OCI-LY7 (cell line): ENCODE data around the gene DISP2. TPM values are rescaled to one million over a fixed set of nuclear protein-coding genes. Genes with fewer than 3 reads are reported as not detected.

Experiments
- BruUV-seq: library from RNA; stranded (reverse); fragments of 400-500 nt; replicated peaks from 2 replicates; lab custom pipeline; 2021; lab: Mats Ljungman, UMichigan
- CTCF ChIA-PET: fragments of 300-600 bp; sonication (Branson Sonifier 250); formaldehyde crosslinking; loops from one replicate; lab custom pipeline; 2022; ENCODE audit warnings: antibody characterized with exemption; ENCODE audit not compliant: unreplicated experiment; lab: Charles Lee
- POLR2A ChIA-PET: fragments of 300-600 bp; sonication (Branson Sonifier 250); formaldehyde crosslinking; loops from one replicate; lab custom pipeline; 2022; ENCODE audit warnings: antibody characterized with exemption; lab: Charles Lee
- DNase-seq: peaks from one replicate; pipeline ENCODE4 v3.0.0-alpha.2; 2015; ENCODE audit warnings: low spot score
- H2AFZ ChIP-seq: fragments of 200-600 bp; sonication (generic), shearing (Covaris generic); 2 replicates; pipeline ENCODE4 v1.6.1; 2014; ENCODE audit warnings: mild to moderate bottlenecking, antibody characterized with exemption, low read length, moderate library complexity
- H3K27ac ChIP-seq: fragments of 200-600 bp; sonication (generic); 2 replicates; pipeline ENCODE4 v1.5.1; 2014; ENCODE audit warnings: mixed run types, low read depth, mild to moderate bottlenecking, moderate library complexity, low read length, inconsistent platforms; ENCODE audit not compliant: poor library complexity, severe bottlenecking
- H3K36me3 ChIP-seq: fragments of 200-600 bp; sonication (generic); 2 replicates; pipeline ENCODE4 v1.6.1; 2014; ENCODE audit warnings: mild to moderate bottlenecking, antibody characterized with exemption, low read length, moderate library complexity, mixed read lengths; ENCODE audit not compliant: insufficient read depth
- H3K4me1 ChIP-seq: fragments of 200-600 bp; sonication (generic); 2 replicates; pipeline ENCODE4 v1.5.1; 2014; ENCODE audit warnings: mild to moderate bottlenecking, low read length; ENCODE audit not compliant: insufficient read depth, poor library complexity, severe bottlenecking
- H3K4me2 ChIP-seq: fragments of 200-600 bp; sonication (generic); 2 replicates; pipeline ENCODE4 v1.6.1; 2014; ENCODE audit warnings: mild to moderate bottlenecking, low read length
- H3K4me3 ChIP-seq: fragments of 200-600 bp; sonication (generic); 2 replicates; pipeline ENCODE4 v1.5.1; 2014; ENCODE audit warnings: mild to moderate bottlenecking, low read depth, low read length; ENCODE audit not compliant: poor library complexity, severe bottlenecking
- H3K79me2 ChIP-seq: fragments of 200-600 bp; sonication (generic); 2 replicates; pipeline ENCODE4 v1.6.1; 2016; ENCODE audit warnings: low read depth, mild to moderate bottlenecking, low read length, moderate library complexity, mixed read lengths; ENCODE audit not compliant: insufficient read depth
- H3K9me2 ChIP-seq: fragments of 200-600 bp; sonication (generic); 2 replicates; pipeline ENCODE4 v1.6.1; 2016; ENCODE audit warnings: mild to moderate bottlenecking, low read length, mixed read lengths; ENCODE audit not compliant: insufficient read depth
- H3K9me3 ChIP-seq: fragments of 200-600 bp; sonication (generic); 2 replicates; pipeline ENCODE4 v1.6.1; 2014; ENCODE audit warnings: mild to moderate bottlenecking, mixed run types, low read length, mixed read lengths
- H4K20me1 ChIP-seq: fragments of 200-600 bp; sonication (generic); 2 replicates; pipeline ENCODE4 v1.6.1; 2014; ENCODE audit warnings: mild to moderate bottlenecking, antibody characterized with exemption, low read length, moderate library complexity, mixed read lengths; ENCODE audit not compliant: insufficient read depth
- EZH2phosphoT487 ChIP-seq: fragments of 200-600 bp; sonication (generic); IDR thresholded peaks from 2 replicates; pipeline ENCODE4 v1.6.1; 2018; ENCODE audit warnings: low read depth, borderline replicate concordance, mild to moderate bottlenecking, mixed run types, antibody characterized with exemption, low read length, moderate library complexity, mixed read lengths
- intact Hi-C: fragments of 100-400 bp; cut with micrococcal nuclease; formaldehyde crosslinking; loops from one replicate; pipeline ENCODE4 v1.10.0; 2022; ENCODE audit not compliant: unreplicated experiment
- total RNA-seq, 2 experiments: library from RNA; depleted of rRNA in 1 of 2; stranded (reverse); fragments of >200 nt in 1 of 2; shearing (Covaris generic) in 1 of 2; gene quantifications; 2 replicates each; pipeline ENCODE4 v1.2.3, GENCODE V29; 2014 to 2022
- TF ChIP-seq, protein P1 (sequence below): fragments of 200-600 bp; sonication (generic); conservative IDR thresholded peaks from 2 replicates; pipeline ENCODE4 v1.5.1; 2014; ENCODE audit warnings: mild to moderate bottlenecking, antibody characterized with exemption, low read length, moderate library complexity, mixed read lengths

Gene DISP2
- total RNA-seq, 2 experiments from 2014 or later: 0.03 to 0.25 TPM

DNA sequence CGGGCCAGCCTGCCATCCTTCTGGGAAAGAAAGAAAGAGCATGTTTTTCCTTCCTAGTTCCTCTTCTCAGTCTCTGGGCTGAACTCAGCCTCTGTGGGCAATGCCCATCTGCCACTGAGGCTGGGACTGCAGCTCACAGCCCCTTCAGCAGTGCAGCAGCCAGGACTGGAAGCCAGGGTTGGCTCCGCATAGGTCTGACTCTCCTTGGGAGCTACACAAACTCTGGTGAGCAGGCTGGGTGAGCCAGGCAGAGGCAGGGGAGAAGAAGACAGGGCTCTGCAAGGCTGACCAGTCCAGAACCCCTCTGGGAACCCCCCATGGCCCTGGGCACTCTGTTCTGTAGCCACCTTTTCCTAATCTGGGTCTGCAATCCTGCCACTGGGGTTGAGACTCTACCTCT lies 3.6 kb downstream of the DISP2 start:
- Histone ChIP-seq H3K9me2 (no peaks in the 10 kb centered on the region), H3K27ac (no peak overlapping the region), H3K9me3 (no peaks in the 10 kb centered on the region), H3K79me2 (no peaks in the 10 kb centered on the region), H3K36me3 (no peaks in the 10 kb centered on the region), H4K20me1 (no peaks in the 10 kb centered on the region), H3K4me1 (peaks cover 11% of the 10 kb centered on the region), H2AFZ (no peak overlapping the region), H3K4me3 (no peak overlapping the region), H3K4me2 (no peak overlapping the region)
- ChIA-PET POLR2A (no interaction called here), CTCF (no interaction called here)
- intact Hi-C loops: no loop called here
- no TSS peak for BruUV-seq
- DNase-seq: no peak
- no peak for TF ChIP-seq EZH2phosphoT487
- TF ChIP-seq, protein P1, sequence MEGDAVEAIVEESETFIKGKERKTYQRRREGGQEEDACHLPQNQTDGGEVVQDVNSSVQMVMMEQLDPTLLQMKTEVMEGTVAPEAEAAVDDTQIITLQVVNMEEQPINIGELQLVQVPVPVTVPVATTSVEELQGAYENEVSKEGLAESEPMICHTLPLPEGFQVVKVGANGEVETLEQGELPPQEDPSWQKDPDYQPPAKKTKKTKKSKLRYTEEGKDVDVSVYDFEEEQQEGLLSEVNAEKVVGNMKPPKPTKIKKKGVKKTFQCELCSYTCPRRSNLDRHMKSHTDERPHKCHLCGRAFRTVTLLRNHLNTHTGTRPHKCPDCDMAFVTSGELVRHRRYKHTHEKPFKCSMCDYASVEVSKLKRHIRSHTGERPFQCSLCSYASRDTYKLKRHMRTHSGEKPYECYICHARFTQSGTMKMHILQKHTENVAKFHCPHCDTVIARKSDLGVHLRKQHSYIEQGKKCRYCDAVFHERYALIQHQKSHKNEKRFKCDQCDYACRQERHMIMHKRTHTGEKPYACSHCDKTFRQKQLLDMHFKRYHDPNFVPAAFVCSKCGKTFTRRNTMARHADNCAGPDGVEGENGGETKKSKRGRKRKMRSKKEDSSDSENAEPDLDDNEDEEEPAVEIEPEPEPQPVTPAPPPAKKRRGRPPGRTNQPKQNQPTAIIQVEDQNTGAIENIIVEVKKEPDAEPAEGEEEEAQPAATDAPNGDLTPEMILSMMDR: no peak

DNA sequence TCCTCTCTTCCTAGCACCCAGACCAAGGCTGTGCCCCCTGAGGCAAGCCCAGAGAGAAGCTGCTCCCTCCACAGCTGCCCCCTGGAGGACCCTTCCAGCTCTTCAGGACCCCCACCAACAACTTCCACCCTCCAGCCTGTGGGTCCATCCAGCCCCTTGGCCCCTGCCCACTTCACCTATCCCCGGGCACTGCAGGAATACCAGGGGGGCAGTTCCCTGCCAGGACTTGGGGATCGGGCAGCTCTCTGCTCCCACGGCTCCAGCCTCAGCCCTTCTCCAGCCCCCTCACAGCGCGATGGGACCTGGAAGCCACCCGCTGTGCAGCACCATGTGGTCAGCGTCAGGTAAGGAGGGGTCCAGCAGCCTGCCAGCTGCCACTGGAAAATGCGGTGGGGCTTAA lies 5.6 kb downstream of the DISP2 start:
- BruUV-seq: no TSS peak
- Histone ChIP-seq H3K79me2 (no peaks in the 10 kb centered on the region), H3K4me2 (no peak overlapping the region), H3K9me2 (no peaks in the 10 kb centered on the region), H3K27ac (no peak overlapping the region), H2AFZ (no peak overlapping the region), H3K4me3 (no peak overlapping the region), H3K9me3 (no peaks in the 10 kb centered on the region), H3K36me3 (no peaks in the 10 kb centered on the region), H3K4me1 (peaks cover 16% of the 10 kb centered on the region), H4K20me1 (no peaks in the 10 kb centered on the region)
- no peak for TF ChIP-seq EZH2phosphoT487
- TF ChIP-seq, protein P1: no peak
- no peak for DNase-seq
- ChIA-PET POLR2A (no interaction called here), CTCF (no interaction called here)
- intact Hi-C loops: no loop called here

DNA sequence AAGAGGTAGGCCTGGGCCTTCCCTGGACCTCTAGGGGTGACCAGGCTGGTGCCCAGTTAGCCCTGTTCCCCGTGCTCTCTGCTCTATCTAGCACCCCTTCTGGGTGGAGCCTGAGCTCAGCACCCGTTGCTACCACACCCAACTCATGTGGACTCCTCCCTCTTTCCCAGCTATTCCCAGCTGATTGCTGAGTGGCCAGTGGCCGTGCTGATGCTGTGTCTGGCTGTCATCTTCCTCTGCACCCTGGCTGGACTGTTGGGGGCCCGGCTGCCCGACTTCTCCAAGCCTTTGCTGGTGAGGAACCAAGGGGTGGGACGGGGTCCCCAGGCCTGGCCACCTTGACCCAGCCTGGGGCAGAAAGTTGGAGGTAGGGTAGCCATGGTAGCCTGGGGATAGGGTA lies 6.2 kb downstream of the DISP2 start:
- intact Hi-C loops: no loop called here
- Histone ChIP-seq H3K9me2 (no peaks in the 10 kb centered on the region), H3K4me1 (peaks cover 9% of the 10 kb centered on the region), H3K27ac (no peak overlapping the region), H3K4me2 (no peak overlapping the region), H2AFZ (no peak overlapping the region), H3K9me3 (no peaks in the 10 kb centered on the region), H3K36me3 (no peaks in the 10 kb centered on the region), H3K4me3 (no peak overlapping the region), H3K79me2 (no peaks in the 10 kb centered on the region), H4K20me1 (no peaks in the 10 kb centered on the region)
- DNase-seq: no peak
- TF ChIP-seq, protein P1: no peak
- TF ChIP-seq EZH2phosphoT487: no peak
- CTCF ChIA-PET: no interaction called here
- no TSS peak for BruUV-seq
- POLR2A ChIA-PET: no interaction called here
